Erythroblast (primary cell): Measurements from ENCODE around the gene RPL35.

Source experiments
- GATA1 ChIP-seq: IDR thresholded peaks from 2 replicates; pipeline ENCODE4 v1.6.1; 2011; ENCODE audit warnings: low read depth, mild to moderate bottlenecking, control low read depth, low read length, moderate library complexity
- POLR2A ChIP-seq: IDR thresholded peaks from 2 replicates; pipeline ENCODE4 v1.6.1; 2011; ENCODE audit warnings: mild to moderate bottlenecking, low read length

GRCh38 chr9:124870723-124871122, 9.0 kb upstream of the RPL35 start:
- no peak for TF ChIP-seq POLR2A
- TF ChIP-seq GATA1, result no peak
